Upper lobe of left lung (tissue), 4 donors: ENCODE measurements around the gene TRAPPC4.

ENCODE experiments used
- EP300 ChIP-seq, 4 donors: sonication (generic); formaldehyde crosslinking; IDR thresholded peaks; one replicate each; pipeline ENCODE4 v1.5.1; 2017; ENCODE audit warnings: antibody characterized with exemption in 4 of 4, control low read depth in 2 of 4
- TF ChIP-seq, protein P1 (sequence below), 6 experiments: fragments of 450-650 bp in 4 of 6; fragments of 200-600 bp in 2 of 6; sonication (generic) in 2 of 6; IDR thresholded peaks; one replicate each; pipeline ENCODE4 v1.5.1; 2016 to 2019; ENCODE audit warnings: antibody characterized with exemption in 6 of 6

- no peak for TF ChIP-seq EP300 (IDR thresholded peaks at IDR 0.05)
- TF ChIP-seq, protein P1, sequence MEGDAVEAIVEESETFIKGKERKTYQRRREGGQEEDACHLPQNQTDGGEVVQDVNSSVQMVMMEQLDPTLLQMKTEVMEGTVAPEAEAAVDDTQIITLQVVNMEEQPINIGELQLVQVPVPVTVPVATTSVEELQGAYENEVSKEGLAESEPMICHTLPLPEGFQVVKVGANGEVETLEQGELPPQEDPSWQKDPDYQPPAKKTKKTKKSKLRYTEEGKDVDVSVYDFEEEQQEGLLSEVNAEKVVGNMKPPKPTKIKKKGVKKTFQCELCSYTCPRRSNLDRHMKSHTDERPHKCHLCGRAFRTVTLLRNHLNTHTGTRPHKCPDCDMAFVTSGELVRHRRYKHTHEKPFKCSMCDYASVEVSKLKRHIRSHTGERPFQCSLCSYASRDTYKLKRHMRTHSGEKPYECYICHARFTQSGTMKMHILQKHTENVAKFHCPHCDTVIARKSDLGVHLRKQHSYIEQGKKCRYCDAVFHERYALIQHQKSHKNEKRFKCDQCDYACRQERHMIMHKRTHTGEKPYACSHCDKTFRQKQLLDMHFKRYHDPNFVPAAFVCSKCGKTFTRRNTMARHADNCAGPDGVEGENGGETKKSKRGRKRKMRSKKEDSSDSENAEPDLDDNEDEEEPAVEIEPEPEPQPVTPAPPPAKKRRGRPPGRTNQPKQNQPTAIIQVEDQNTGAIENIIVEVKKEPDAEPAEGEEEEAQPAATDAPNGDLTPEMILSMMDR (IDR thresholded peaks at IDR 0.05) = no peak
Measured at GRCh38 chr11:119019996-119020395, 1.4 kb downstream of the TRAPPC4 start.
